Measurements from ENCODE around the gene MMP3.

GRCh38 chr11:102874852-102875251 lies 31.4 kb upstream of the MMP3 start, which contains the start of gene MMP12:
- no peak for TF ChIP-seq CTCF (IDR thresholded peaks at IDR 0.05)
- TF ChIP-seq POLR2A (IDR thresholded peaks at IDR 0.05): no peak

Measured in prostate gland (tissue), 2 donors.